Measurements from ENCODE around the gene MAGEA9B.
A peak's percentile ranks its signal among the peaks of the same experiment; 100 is the strongest.
"Not testable (repeated sequence)": the region's sequence is repeated elsewhere in the genome, so short reads cannot be mapped to it uniquely, and the experiment has no call there.

MAGEA9B gene, protein sequence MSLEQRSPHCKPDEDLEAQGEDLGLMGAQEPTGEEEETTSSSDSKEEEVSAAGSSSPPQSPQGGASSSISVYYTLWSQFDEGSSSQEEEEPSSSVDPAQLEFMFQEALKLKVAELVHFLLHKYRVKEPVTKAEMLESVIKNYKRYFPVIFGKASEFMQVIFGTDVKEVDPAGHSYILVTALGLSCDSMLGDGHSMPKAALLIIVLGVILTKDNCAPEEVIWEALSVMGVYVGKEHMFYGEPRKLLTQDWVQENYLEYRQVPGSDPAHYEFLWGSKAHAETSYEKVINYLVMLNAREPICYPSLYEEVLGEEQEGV

DNA sequence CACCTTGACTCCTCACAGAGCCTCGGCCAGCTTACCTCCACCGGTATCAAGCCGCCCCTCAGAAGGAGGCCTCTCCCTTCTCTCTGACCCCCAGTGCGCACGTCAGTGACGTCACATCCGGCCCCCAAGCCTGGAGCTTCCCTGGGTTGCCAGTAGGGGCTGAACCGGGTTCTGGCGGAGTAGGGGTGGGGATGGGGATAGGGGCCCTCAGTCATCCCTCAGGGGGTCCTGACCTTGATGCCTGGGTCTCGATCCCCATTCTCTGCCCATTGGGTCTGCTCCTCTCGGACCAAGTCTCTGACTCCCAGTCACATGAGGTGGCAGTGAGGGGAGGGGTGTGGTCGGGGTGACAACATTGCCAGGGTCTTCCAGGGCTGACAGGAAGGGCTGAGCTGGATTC, at the start of gene MAGEA9B:
TSS of gene MAGEA9B (minus strand) at position 101 of the 400 bp plus-strand sequence. CDS start 4,280 bp downstream, outside the sequence.
- not testable (repeated sequence) for DNase-seq

DNA sequence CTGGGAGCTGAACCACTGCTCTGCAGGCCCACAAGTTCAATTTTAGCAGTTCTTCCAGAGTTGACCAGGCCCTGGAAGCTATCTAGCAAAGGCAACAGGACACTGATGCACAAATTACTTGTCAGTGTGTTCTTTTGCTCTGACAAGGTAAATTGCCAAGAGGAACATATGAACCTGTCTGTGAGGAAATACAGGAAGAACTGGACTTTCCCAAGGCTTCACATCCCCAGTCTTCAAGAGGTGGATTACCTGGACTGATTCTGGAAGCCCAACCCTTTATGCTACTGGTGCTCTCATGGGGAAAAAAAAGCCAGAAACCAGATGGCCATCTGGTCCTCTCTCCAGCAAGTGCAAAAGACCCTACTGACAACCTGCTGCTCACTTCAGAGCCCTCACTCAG, 46.3 kb upstream of the MAGEA9B start:
- DNase-seq, result no peak

DNA sequence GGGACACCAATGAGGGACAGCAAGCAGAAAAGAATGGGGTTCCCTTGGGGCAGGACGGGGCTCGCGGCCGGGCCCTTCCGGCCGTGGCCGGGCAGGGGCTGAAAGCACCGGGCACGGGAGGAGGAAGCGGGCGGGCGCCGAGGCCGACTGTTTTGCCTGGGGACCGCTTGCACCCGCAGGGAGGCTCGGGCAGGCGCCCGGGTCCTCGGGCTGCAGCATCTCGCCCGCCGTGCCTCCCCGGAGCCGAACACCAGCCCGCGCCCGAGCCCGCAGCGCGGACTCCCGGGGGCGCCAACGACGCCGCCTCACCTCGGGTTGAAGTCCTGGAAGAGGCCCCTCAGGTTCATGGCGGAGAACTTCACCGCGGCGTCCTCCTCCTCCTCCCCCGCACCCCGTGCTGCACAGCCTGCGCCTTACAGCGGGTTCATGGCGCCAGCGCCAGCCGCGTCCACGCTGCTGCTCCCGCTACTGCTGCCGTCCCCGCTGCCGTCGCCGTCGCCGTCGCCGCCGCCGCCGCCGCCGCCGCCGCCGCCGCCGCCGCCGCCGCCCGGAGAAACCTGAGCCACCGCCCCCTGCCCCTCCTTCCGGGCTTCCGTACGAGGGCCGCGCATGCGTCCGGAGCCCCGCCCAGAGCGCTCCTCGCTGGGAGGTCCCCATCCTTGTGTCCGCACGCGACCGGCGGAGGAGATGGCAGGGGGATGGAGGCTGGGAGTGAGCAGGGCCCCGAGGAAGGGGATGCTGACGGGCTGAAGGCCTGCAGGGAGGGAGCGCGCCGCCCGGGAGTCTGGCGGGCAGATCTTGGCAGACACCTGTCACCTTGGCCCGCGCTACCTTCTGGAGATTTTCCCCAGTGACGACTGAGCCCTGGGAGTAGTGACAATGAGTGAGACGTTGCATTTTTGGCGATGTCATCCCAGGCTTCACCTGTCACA, 44.2 kb upstream of the MAGEA9B start, which contains the start of gene TMEM185A:
TSS of gene TMEM185A (minus strand) at position 559 of the 932 bp plus-strand sequence. CDS start at position 347, 212 bp downstream.
- DNase-seq, result peak; percentile 20 to 37

DNA sequence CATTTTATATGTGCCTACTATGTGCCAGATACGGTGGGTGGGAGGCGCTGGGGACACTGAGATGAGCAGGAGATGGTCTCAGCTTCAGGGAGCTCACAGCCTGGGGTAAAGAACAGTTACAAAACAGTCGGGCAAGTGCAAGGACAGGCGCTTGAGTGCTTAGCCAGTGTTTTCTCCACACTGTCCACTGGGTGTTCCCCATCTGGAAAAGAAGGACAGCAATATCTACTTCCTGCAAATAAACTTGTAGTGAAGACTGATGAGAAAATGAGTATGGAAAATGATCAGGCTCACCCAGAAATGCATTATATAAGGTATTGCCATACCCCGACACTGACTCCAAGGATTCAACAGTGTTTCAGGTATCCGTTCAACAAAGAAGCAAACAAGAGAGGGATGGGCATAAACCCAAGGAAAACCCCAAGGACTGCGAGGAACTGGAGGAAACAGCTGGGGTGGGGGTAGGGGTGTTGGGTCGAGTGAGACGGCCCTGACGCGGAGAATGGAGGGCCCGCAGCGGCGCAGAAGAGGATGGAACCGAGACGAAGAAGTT, 43.5 kb upstream of the MAGEA9B start:
- peak; percentile 6 to 20 for DNase-seq

DNA sequence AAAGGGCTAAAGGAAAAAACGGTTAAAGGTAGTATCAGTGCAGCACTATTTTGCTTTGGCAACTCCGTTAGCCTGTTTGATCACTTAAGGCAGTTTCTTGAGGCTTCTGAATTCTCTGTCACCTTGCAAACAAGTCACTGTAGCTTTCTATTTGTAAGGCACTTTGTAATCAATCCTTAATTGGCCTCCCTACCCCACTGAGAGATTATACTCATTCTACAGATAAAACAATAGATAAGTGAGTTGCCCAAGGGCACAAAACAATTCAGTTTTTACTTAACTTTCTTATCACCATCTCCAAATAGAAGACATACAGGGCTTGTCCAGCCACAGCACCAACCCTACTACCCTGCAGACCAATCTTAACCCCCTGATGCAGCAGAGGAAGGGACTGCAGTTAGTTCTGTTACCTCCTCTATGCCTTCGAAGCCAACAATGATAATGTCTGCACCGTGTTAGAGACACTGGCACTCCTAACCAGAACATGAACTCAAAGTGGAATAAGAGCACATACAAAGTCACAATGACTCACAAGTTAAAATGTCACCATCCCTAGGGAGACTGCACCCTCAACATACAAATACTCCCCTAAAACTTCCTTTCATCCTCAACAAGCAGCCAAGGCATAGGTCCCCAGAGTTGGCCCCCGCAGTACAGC, 42.6 kb upstream of the MAGEA9B start:
- DNase-seq, result no peak

DNA sequence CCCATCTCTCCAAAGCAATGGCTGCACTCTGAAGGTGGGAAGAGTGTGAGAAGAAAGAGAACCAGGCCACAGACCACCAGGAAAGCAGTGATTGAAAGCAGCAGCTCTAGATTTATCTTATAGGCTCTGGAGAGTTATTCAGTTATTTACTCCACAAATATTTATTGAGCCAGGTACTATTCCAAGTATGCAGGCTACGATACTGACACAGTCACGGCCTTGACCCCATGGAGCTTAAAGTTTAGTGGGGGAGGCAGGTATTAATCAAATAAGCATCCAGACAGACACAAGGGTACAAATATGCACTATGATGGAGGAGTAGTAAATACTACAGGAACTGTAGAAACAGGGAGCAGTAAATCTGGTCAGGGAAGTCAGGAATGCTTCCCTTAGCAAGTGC, 41.5 kb upstream of the MAGEA9B start:
- DNase-seq, result no peak

DNA sequence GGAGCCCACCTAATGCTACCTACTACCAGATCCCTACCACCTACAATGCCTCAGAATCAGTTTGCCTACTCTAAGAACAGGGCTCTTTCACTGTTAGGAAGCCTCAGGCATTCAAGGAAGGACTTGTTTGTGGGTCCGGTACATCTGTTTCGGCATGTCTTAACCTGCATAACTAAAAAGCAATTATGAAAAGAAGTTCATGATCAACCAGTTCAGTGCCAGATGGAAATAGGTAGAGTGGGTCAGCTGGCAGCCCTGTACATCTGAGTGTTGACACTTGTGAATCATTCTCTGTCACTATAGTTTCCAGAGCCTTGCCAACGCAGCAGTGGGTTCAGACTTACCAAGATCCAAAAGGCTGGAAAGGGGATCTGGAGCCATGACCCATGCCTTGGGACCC, 41.0 kb upstream of the MAGEA9B start:
- DNase-seq, result no peak

DNA sequence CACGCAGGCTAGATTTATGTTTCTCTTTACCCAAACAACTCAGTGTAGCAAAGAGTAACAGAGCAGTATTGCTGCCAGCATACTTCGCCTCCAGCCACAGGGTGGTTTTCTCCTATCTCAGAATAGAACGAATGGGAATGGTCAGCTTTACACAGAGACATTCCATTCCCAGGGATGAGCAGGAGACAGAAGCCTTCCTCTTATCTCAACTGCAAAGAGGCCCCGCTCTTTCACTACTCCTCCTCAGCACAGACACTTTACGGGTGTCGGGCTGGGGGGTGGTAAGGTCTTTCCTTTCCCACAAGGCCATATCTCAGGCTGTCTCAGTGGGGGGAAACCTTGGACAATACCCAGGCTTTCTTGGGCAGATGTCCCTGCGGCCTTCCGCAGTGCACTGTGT, 39.6 kb upstream of the MAGEA9B start:
- DNase-seq, result not testable (repeated sequence)

DNA sequence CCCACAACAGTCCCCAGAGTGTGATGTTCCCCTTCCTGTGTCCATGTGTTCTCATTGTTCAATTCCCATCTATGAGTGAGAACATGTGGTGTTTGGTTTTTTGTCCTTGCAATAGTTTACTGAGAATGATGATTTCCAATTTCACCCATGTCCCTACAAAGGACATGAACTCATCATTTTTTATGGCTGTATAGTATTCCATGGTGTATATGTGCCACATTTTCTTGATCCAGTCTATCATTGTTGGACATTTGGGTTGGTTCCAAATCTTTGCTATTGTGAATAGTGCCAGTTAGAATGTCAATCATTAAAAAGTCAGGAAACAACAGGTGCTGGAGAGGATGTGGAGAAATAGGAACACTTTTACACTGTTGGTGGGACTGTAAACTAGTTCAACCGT, 32.4 kb upstream of the MAGEA9B start:
- not testable (repeated sequence) for DNase-seq

DNA sequence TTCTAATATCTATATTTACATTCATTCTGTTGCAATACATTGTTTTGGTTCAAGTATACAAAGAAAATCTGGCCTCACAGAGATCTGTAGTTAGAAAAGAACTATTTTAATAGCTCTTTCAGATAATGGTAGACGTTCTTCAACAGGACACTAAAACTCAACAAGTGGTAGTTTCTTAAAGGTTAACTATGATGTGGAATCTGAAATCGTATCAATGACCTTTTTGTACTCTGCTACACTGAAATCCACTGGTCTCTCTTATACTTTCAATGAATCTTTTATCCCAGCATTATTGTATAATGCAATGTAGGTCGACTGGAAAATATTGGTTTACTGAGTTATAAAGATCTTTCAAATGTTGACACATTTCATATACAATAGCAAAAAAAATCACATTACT, 31.6 kb upstream of the MAGEA9B start:
- DNase-seq, result no peak

DNA sequence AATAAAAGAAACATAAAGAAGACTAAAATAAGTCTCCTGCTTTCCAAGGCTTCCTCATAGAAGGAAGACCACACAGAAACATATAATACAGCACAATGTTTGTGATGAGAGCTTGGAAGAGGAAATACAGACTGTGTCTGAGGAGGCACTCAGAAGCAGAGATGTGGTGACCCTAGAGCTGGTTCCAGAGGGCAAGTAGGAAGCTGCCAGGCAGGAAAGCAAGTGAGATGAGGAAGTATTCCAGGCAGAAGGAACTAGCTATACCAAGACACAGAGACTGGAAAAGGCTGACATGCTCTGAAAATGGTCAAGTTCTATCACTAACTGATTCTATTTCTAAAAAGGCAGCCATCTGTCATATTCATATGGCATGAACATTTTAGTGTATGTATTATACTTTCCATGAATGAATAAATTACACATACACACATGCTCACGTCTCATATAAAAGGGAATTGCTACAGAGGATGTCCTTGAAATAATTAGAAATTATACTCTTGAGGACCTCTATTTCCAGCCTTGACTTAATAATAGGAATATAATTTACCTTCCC, 24.4 kb upstream of the MAGEA9B start:
- peak in 1 of 2 experiments; percentile 1 for DNase-seq

DNA sequence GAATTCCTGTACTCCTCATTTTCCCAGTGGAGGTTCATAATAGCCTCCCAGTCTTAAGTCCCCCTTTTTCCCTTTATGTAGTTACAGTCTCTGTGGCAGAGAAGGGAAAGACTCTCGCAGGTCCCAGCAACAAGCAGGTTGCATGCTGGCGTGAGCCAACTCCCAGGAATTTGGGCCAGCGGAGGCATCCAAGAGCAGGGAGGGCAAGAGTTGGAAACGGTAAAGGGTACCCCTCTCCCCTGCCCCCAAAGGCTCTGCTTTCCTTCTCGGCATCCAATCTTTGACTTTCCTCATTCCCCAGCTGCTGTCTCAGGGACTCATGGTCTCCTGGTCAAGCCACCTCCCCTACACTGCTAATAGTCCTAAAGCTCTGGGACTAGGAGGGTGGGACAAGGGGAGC, 23.3 kb upstream of the MAGEA9B start:
- DNase-seq, result no peak

DNA sequence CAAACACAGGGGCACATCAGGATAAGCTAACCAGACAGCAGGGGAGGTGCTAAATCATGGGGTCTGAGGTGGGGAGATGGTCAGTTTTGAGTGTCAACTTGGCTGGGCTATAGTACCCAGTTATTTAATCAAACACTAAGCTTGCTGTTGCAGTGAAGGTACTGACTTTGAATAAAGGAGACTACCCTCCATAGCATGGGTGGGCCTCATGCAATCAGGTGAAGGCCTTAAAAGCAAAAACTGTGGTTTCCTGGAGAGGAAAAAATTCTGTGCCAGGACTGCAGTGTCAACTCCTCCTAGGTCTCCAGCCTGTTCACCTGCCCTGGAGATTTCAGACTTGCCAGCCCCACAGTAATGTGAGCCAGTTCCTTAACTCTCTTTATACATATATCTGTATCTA, 20.4 kb upstream of the MAGEA9B start:
- DNase-seq, result no peak

DNA sequence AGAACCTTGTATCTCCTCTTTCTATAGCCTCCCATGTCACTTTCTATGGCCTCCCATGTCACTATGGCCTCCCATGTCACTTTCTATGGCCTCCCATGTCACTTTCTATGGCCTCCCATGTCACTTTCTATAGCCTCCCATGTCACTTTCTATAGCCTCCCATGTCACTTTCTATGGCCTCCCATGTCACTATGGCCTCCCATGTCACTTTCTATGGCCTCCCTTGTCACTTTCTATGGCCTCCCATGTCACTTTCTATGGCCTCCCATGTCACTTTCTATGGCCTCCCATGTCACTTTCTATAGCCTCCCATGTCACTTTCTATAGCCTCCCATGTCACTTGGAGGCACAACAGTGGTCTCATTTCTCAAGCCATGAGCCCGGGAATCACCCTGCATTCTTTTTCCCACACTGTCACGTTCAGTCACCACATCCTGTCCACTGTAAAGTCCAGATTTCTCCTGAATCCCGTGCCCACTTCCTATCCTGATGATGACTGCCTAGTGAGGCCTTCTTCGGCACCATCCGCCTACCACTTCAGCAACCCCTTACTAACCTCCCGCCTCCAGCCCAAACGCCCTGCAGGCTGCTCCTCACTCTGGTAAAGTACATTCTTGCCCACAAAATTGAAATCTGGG, 18.1 kb upstream of the MAGEA9B start:
- DNase-seq, result not testable (repeated sequence)

DNA sequence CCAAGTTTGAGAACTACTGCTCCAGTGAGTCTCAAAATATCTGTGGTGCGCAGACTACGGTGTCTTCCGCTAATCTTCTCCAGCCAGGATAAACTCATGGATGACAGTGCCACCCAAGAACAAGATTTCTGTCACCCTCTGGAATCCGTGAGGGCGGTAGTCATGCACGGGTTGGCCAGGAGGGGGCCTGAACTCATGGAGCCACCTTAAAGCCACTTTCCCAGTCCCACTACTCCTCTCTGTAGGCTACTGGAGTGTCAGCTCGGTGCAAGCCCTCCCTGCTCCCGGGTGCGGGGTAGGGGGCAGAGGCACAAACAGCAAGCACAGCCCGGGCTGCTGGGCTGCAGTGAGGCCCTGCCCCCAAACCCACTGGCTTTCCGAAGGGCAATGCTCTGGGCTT, 11.3 kb upstream of the MAGEA9B start:
- not testable (repeated sequence) for DNase-seq

DNA sequence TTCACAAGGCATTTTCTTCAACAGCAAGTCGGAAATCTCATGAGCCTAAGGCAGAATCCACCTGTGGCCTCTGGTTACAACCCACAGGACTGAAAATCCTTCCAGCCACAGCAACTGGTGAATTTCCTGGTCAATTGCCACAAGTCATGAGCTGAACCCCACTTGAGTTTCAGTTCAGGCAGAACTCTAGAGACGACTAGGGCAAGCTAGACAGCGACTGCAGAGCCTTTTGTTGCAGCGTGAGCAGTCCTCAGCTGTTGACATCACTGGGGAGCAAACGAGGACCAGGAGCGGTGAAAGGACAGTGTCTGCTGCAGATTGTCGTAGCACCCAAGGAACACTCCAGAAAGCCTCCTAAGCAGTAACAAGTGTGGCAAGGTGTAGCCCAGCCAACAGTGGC, 8.7 kb upstream of the MAGEA9B start:
- DNase-seq, result not testable (repeated sequence)

DNA sequence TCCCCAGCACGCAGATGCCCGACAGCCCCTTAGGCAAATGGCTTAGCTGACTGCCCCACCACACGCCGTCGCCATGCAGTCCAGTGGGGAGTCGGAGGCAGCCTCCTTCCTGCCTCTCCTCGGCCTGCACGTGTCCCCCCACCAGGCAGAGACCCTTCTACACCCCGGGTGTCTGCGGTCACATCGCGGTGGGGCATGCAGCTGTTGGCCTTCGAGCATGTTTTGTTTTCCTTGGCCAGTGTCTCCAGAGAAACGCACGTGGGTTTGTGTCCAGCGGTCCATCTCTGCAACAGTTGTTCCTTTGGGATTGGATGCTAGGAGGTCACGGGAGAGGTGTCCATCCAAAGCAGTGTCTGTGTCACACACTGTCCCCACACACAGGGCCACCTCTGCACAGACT, 8.0 kb upstream of the MAGEA9B start, which contains the start of gene HSFX2:
TSS of gene HSFX2 (minus strand) at position 101 of the 400 bp plus-strand sequence. CDS start 614 bp downstream, outside the sequence.
- DNase-seq, result not testable (repeated sequence)

DNA sequence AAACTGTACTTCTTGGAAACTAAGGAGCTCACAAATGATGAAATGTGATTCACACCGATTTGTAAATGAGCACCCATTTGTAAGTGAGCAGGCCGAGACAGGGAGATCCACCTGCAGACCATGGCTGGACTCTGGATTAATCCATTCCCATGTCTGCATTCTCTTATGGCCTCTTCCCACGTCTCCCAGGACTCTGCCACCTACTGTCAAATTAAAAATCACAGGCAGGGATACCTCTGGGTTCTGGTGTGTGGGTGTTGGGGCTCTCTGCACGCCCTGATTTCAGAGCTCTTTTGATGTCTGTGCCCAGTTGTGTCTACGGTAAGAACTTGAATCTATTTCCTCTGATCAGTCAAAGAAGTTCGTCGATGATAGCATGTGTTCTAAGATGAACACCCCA, 3.7 kb upstream of the MAGEA9B start:
- not testable (repeated sequence) for DNase-seq

DNA sequence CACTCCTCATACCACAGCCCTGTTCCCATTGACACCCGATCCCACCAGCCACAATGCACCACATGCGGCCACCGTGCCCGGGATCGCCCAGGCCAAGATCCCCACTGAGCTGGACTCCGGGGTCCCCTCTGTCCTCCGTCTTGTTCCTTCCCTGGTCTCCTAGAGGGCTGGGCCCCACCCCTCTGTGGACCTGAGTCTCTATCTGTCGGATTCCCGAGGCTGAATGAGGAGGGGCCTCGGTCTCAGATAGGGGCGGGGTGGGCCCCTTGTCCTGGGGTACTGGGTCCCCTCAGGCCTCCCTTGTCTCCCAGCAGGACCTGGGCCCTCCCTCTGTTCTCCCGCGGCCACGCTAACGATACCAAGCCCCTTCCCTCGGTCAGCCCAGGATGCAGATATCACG, 1.6 kb downstream of the MAGEA9B start:
- not testable (repeated sequence) for DNase-seq

DNA sequence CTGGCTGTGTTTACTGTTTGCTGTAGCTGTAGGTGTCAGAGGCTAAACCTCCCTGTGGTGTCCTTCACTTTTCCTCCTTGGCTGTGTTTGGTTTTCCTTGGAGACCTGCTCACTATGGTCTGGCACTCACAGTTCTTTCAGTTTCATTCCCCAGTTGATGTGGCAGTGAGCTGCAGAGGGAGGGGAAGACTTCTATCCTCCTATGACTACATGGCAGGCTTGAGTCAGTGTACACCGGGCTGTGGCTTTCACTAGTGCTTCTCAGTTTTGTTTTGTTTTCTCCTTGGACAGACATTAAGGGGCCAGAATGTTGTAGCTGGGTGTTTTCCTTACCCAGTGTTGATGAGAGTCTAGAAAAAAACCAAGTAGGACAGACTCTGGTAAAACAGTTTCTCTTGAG, 13.8 kb downstream of the MAGEA9B start:
- DNase-seq, result not testable (repeated sequence)

DNA sequence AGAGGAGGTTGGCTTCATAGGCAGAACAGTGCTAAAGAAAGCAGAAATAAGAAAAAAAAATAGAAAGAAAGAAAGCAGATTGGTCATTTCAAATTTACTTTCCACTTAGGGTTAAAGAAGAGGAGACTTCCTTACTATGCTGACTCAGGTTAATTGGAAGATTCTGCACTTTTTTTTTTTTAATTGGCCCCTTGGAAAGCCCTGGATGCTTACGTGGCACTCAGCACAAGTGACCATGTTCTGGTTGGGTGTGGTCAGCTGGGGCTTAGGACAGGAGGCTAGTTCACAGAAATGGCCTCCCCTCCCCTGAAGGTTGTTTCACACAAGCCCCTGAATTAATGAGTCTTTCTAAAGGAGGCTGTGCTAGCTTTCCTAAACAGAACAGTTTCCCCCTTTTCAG, 14.5 kb downstream of the MAGEA9B start:
- DNase-seq, result no peak

DNA sequence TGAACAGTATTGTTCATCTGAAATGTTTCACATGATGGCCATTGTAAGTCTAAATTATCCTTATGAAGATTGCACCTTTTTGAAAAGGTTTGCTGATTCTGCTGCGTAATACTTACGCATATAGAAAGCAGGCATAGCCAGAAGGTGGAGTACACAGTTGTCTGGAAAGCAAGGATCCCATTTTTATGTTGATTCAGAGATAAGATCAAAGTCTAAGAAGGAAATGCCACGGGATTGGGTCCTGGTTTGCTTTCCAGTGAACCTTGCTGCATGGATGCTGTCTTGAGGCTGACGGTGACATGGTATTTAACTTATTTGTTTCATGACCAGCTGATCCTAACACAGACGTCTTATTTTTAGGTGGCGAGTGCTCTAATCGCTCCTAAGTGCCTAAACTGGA, 15.5 kb downstream of the MAGEA9B start:
- no peak for DNase-seq

All from Kasumi-1 (cell line).